Esophagus squamous epithelium (tissue), 5 donors: ENCODE results near the gene FHOD3. TPM values are rescaled to one million over a fixed set of nuclear protein-coding genes. Genes with fewer than 3 reads are reported as not detected.

Experiments
- DNase-seq: peaks from one replicate; lab custom pipeline; 2025; lab: John Stamatoyannopoulos, UW
- H3K27ac ChIP-seq, 4 donors: fragments of 200-600 bp; sonication (generic); one replicate each; pipeline ENCODE4 v1.5.1; 2016 to 2019; ENCODE audit warnings: mild to moderate bottlenecking in 1 of 4
- H3K27me3 ChIP-seq, 4 donors: fragments of 200-600 bp; sonication (generic); 1 replicate in 3 of 4; 2 replicates in 1 of 4; pipeline versions ENCODE4 v1.5.1 to v1.6.0; 2017 to 2021; ENCODE audit warnings: antibody characterized with exemption in 1 of 4
- H3K36me3 ChIP-seq, 3 donors: fragments of 200-600 bp; sonication (generic); one replicate each; pipeline ENCODE4 v1.5.1; 2016 to 2019
- H3K4me1 ChIP-seq, 3 donors: fragments of 200-600 bp; sonication (generic); one replicate each; pipeline ENCODE4 v1.5.1; 2017 to 2019
- H3K4me3 ChIP-seq, 4 donors: fragments of 200-600 bp; sonication (generic); 1 replicate in 3 of 4; 2 replicates in 1 of 4; pipeline ENCODE4 v1.5.1; 2016 to 2019; ENCODE audit warnings: mild to moderate bottlenecking in 2 of 4, moderate library complexity in 1 of 4
- H3K9me3 ChIP-seq, 3 donors: fragments of 200-600 bp; sonication (generic); one replicate each; pipeline ENCODE4 v1.5.1; 2016 to 2019
- CTCF ChIP-seq, 6 experiments: fragments of 450-650 bp in 4 of 6; fragments of 200-600 bp in 2 of 6; sonication (generic) in 2 of 6; IDR thresholded peaks; one replicate each; pipeline ENCODE4 v1.5.1; 2016 to 2019; ENCODE audit warnings: antibody characterized with exemption in 6 of 6, mild to moderate bottlenecking in 4 of 6, moderate library complexity in 4 of 6
- POLR2A ChIP-seq, 4 donors: fragments of 450-650 bp; IDR thresholded peaks; one replicate each; pipeline ENCODE4 v1.6.1; 2017; ENCODE audit warnings: antibody characterized with exemption in 4 of 4, mild to moderate bottlenecking in 4 of 4, moderate library complexity in 3 of 4
- WGBS, 2 donors: methylation state at CpG; one replicate each; pipeline ENCODE4 v1.1.5; 2018; 5-methylcytosine and 5-hydroxymethylcytosine counted together
- intact Hi-C: fragments of 100-400 bp; cut with DNase I; formaldehyde crosslinking; loops from one replicate; pipeline ENCODE4 v1.15.0; 2022
- total RNA-seq, 4 donors: library from RNA; depleted of rRNA; stranded (reverse); fragments of >200 nt; gene quantifications; one replicate each; pipeline ENCODE4 v1.1.0, GENCODE V29; 2016
- donor health status: DM: yes; HTN: yes; CAD: no.

The FHOD3 gene
- total RNA-seq, 4 donors from 2014 or later: 3.1 to 29.6 (median 5.7) TPM

GRCh38 chr18:36511791-36512352, 214.4 kb downstream of the FHOD3 start:
- Histone ChIP-seq H3K27ac (no peak overlapping the region), H3K4me1 (peaks cover 0 to 22% (median 0%) of the 10 kb centered on the region in 3 donors), H3K4me3 (no peak overlapping the region), H3K9me3 (no peaks in the 10 kb centered on the region), H3K36me3 (no peaks in the 10 kb centered on the region), H3K27me3 (no peaks in the 10 kb centered on the region)
- no peak for DNase-seq
- TF ChIP-seq POLR2A (IDR thresholded peaks at IDR 0.05): no peak
- no peak for TF ChIP-seq CTCF (IDR thresholded peaks at IDR 0.05)
- WGBS, 2 donors: 64 to 75% methylated on average over 4 to 5 of the region's 5 CpGs
- intact Hi-C loops: no loop called here

GRCh38 chr18:36513556-36513955, 216.0 kb downstream of the FHOD3 start:
- TF ChIP-seq CTCF (IDR thresholded peaks at IDR 0.05) (no peak), POLR2A (IDR thresholded peaks at IDR 0.05) (no peak)
- 45 to 52% methylated on average over 5 of the region's 5 CpGs for WGBS, 2 donors
- Histone ChIP-seq H3K4me3 (no peak overlapping the region), H3K9me3 (no peaks in the 10 kb centered on the region), H3K36me3 (no peaks in the 10 kb centered on the region), H3K4me1 (peaks cover 0 to 22% (median 0%) of the 10 kb centered on the region in 3 donors), H3K27me3 (no peaks in the 10 kb centered on the region), H3K27ac (no peak overlapping the region)
- DNase-seq: no peak
- intact Hi-C loops: no loop called here

GRCh38 chr18:36514778-36515177, 217.3 kb downstream of the FHOD3 start:
- no peak for DNase-seq
- H3K27ac ChIP-seq: no peak overlapping the region
- H3K27me3 ChIP-seq: no peaks in the 10 kb centered on the region
- no peaks in the 10 kb centered on the region for H3K9me3 ChIP-seq
- H3K4me1 ChIP-seq: peaks cover 0 to 22% (median 0%) of the 10 kb centered on the region in 3 donors
- no peak overlapping the region for H3K4me3 ChIP-seq
- intact Hi-C loops: no loop called here
- WGBS, 2 donors: 79 to 92% methylated on average over 3 to 6 of the region's 6 CpGs
- no peaks in the 10 kb centered on the region for H3K36me3 ChIP-seq
- TF ChIP-seq POLR2A (IDR thresholded peaks at IDR 0.05) (no peak), CTCF (IDR thresholded peaks at IDR 0.05) (no peak)

GRCh38 chr18:36516258-36516657, 218.7 kb downstream of the FHOD3 start:
- TF ChIP-seq CTCF (IDR thresholded peaks at IDR 0.05): no peak
- intact Hi-C loops: no loop called here
- H3K4me1 ChIP-seq: peaks cover 0 to 21% (median 0%) of the 10 kb centered on the region in 3 donors
- H3K9me3 ChIP-seq: no peaks in the 10 kb centered on the region
- no peak overlapping the region for H3K4me3 ChIP-seq
- DNase-seq: no peak
- no peak overlapping the region for H3K27ac ChIP-seq
- no peaks in the 10 kb centered on the region for H3K27me3 ChIP-seq
- H3K36me3 ChIP-seq: no peaks in the 10 kb centered on the region
- 75 to 90% methylated on average over 7 to 8 of the region's 8 CpGs for WGBS, 2 donors

- no peaks in the 10 kb centered on the region for H3K9me3 ChIP-seq
- no peak overlapping the region for H3K4me3 ChIP-seq
- intact Hi-C loops: no loop called here
- H3K36me3 ChIP-seq: no peaks in the 10 kb centered on the region
- TF ChIP-seq CTCF (IDR thresholded peaks at IDR 0.05) (no peak), POLR2A (IDR thresholded peaks at IDR 0.05) (no peak)
- no peaks in the 10 kb centered on the region for H3K27me3 ChIP-seq
- H3K4me1 ChIP-seq: peaks cover 0 to 17% (median 0%) of the 10 kb centered on the region in 3 donors
- H3K27ac ChIP-seq: no peak overlapping the region
- 85 to 93% methylated on average over 2 of the region's 2 CpGs for WGBS, 2 donors
- no peak for DNase-seq
Observed at GRCh38 chr18:36516726-36517125, 219.2 kb downstream of the FHOD3 start.
